GM18520 (cell line): ENCODE data around the gene VPS37C.
"Not testable (repeated sequence)": the region's sequence is repeated elsewhere in the genome, so short reads cannot be mapped to it uniquely, and the experiment has no call there.

Experiments used
- ATAC-seq: cut with Tn5 transposase; IDR thresholded peaks from one replicate; pipeline ENCODE4 v1.9.1; 2021; ENCODE audit not compliant: unreplicated experiment

Gene VPS37C

DNA sequence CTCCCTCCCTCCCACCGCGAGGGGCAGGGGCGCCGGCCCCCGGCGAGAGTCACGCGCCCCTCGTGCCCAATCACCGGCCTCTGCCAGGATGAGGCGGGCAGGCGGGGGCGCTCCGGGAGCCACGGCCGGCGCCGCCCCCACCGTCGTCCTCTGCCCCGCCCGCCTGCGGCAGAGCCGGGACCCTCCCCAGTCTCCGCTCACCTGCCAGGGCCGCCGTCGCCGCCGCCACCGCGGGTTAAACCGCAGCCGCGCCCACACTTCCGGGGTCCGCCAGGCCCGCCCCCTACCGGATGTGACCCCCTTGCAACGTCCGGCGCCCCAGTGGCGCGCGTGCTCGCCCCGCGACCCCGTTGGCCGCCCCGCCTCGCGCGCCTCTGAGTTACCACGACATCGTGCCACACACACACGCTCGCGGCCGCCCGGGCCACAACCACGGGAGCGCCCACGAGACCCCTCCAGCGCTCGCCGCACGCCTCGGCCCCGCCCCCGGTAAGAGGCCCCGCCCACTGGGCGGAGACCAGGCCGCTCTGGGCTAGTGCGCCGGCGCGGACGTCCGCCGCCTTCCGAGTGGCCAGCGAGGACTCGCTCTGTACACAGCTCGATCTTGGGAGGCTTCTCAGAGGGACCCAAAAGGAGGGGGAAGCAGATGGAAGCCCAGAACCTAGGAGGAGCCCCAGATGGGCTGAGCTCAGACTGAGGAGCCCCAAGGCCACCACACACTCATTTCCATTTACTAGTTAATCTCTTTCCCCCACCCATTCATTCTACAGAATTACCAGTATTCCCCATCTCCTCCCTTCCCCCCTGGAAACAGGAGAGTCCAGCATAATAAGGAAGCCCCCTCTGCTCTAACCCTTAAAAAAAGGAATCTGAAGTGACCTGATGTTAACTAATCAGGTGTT, at the start of gene VPS37C:
TSS of gene VPS37C (minus strand) at position 237 of the 902 bp plus-strand sequence. CDS start 22,597 bp downstream, outside the sequence.
- ATAC-seq = peak; percentile 56

DNA sequence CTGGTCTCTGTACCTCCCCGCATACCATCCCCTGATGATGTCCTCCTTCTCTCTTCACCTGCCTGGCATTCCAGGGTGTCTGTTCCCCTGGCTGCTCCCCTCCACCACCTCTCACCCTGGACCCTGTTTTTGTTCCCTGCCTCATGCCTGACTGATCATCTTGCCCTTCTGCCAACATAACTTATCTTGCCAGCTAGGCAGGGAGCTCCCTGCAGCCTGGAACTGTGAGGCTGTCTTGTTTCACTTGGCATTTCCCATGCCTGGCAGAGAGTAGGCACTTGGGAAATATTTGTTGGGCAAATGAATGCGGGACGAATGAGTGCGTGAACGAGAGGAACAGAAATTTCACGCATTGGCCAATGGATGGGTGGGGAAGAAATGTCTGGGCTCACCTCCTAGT, 49.4 kb upstream of the VPS37C start:
- not testable (repeated sequence) for ATAC-seq

DNA sequence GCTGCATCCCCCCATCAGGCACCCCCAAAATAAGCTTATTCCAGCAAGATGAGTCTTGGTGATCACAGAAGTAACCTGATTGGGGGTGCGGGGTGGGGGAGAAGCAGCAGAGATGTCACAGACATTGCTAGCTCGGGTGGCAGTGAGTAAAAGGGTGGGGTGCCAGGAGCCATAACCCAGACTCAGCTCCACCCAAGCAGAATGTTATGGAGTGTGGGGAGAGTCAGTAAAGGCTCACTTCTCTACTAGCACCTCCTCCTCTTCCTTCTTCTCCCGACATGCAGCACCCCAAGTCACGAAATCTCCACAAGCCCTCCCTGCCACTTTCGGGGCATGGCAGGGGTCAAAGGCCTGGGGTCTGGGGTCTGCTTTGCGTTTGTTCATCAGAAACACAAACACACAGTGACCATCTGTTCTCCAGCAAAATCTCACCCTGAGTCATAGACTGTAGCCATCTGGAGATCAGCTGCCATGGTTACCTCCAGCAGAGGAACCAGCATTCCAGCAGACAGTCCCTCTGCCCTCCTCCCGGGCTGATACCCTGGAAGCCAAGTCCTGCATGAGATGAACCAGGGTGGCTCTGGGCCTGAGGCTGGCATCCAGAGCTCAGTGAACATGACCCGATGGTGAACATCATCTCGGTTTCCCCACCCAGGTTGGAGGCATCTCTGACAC, 46.5 kb upstream of the VPS37C start:
- ATAC-seq = not testable (repeated sequence)

DNA sequence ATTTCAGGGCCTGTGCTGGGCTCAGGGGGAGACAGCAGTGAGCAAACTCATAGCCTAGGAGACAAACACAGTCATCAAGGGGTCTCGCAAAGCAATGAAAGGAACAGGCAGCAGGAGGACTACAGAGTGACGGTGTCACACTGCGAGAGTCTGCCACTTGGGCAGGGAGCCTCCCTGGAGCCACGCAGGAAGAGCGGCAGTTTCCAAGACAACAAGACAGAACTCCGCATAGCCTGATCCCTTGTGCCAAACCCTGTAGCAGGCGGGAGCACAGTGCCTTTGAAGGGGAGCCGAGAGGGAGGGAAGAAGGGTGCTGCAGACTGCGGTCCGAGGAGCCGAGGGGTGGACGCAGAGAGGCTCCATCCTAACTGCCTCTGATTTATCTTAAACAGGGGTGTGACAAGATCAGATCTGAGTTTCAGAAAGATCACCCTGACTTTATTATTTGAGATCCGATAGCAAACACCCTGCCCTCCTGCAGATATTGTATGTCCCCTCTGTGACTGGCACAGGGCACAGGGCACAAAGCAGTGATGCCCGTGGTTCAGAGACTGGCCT, 43.4 kb upstream of the VPS37C start:
- not testable (repeated sequence) for ATAC-seq

DNA sequence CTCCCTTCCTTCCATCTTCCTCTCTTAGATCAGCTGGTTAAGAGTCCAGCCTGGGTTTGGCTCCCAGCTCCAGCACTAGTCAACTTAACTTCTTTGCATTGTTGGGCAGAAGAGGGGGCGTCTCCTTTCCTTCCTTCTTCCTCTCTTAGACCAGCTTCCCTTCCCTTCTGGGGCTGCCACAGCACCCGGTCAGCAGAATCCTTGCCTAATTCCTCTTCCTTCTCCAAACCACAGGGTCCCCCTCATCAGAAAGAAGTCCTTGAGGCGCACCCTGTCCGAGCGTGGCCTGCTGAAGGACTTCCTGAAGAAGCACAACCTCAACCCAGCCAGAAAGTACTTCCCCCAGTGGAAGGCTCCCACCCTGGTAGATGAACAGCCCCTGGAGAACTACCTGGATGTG, 42.6 kb upstream of the VPS37C start:
- not testable (repeated sequence) for ATAC-seq

DNA sequence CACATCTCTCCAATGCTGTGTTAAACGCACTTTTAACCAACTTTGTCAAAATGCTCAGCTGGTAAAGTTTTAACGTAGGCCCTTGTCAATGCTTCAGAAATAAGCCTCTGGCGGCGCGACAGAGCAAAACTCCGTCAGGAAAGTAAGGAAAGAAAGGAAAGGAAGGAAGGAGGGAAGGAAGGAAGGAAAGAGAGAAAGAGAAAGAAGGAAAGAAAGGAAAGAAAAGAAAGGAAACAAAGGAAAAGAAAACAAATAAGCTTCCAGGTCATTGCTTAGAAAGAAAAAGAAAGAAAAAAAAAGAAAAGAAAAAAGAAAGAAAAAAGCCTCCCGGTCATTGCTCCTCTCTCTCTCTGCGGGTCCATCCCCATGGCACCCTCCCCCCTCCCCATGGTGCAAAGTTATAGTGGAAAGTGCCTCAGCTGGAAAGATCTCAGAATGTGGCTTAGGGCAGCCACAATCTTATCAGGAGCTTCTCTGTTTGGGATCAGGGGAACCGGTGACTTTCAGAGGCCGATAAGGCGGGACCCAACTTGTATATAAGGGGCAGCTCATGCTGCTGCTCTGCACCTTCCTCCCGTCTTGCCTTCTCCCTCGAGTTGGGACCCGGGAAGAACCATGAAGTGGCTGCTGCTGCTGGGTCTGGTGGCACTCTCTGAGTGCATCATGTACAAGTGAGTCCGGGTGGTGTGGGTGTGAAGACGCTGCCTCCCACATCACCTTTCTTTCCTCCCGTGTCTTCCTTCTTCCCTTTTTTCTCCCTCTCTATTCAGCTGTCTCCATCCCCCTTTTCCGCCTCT, 41.9 kb upstream of the VPS37C start, which contains the start of gene PGA3:
TSS of gene PGA3 (plus strand) at position 566 of the 797 bp plus-strand sequence. CDS start at position 616, 50 bp downstream.
- ATAC-seq = not testable (repeated sequence)

DNA sequence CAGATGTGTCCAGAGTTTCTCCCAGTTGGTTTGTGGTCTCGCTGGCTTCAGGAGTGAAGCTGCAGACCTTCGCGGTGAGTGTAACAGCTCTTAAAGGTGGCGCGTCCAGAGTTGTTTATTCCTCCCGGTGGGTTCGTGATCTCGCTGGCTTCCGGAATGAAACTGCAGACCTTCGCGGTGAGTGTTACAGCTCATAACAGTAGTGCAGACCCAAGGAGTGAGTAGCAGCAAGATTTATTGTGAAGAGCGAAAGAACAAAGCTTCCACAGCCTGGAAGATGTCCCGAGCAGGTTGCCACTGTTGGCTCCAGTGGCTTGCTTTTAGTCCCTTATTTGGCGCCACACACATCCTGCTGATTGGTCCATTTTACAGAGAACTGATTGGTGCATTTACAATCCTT, 40.2 kb upstream of the VPS37C start:
- no peak for ATAC-seq

DNA sequence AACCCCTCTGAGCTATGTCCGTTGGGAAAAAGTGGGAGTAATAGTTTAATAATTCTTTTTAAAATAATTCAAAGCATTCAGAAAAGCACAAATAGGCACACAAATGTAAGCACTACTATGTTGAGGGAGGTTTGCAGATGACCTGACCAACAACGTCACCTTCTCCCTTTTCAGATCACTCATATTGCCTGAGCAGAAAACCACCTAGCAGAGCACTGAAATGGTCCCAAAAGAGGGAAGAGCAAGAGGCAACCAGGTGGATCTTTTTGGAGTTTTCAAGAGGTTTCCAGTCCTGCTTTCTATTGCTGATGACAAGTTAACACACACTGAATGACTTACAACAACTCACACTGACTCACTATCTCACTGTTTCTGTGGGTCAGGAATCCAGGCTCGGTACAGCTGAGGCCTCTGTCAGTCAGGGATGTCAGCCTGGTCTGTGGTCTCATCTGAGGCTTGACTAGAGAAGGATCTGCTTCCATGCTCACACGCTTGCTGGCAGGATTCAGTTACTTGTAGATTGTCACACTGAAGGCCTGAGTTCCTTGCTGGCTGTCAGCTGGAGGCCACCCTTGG, 37.8 kb upstream of the VPS37C start:
- ATAC-seq = no peak

DNA sequence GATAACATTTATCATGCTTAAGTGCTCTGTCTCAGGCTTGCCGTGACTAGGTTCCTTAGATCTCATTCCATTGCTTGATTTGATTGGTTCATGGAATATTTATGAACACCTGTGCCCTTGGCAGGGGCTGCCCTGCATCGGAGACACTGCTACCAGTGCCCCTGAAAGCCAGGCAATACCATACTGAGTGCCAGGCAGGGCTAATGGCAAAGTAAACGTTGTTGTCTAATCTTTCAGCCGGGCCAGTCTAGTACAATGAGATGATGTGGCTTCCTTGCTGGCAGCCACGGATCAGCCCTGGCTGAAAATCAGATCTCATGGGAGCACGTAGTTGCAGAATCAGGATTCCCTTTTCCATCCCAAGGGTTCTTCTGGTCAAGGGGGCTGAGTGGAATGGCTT, 37.1 kb upstream of the VPS37C start:
- ATAC-seq = no peak

DNA sequence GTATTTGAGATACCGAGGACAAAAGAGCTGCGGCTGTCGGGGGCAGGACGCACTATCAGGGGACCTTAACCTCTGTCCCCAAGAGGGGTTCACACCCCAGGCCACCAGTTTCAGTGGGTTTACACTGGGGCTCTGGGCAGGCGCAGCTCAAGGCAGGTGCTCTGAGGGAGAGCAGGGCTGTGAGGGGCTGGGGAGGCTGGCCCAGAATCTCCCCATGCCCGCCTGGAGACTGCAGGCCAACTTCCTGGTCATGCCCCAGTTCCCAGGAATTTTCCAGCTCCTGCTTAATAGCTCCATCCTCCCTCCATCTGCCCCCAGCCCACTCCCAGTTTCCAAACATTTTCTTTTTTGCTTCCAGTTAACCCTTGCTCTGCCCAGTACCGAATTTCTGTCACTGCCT, 34.5 kb upstream of the VPS37C start:
- ATAC-seq = no peak

DNA sequence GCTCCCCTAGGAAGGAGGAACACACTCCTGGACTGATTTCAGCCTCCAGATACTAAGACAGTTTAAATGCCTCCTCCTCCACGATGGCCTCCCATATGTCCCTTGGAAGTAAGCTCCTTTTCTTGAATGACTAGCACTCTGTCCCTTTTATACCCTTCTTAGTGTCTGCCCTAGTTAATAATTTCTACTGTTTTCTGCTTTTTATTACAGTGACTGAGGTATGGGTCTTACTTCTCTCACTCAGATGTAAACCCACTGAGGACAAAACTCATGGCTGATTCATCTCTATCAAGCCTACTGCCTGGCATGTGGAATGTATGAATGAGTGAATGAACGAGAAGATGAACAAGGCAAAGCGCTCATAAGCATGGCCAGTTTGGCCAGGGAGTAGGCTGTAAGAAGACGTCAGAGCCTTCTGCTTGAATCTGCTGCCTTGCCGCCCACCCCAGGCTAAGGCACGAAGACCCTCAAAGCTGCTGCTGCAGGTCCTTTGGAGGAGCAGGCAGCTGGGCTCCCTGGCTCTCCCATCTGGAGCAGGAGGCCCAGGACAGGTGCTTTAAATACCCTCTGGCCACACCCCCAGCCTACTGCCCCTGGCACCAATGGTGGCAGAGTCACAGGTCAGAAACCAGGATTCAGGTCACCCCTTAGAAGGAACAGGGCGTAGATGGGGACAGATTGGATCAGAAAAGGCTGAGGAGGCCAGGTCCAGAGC, 33.9 kb upstream of the VPS37C start:
- no peak for ATAC-seq

DNA sequence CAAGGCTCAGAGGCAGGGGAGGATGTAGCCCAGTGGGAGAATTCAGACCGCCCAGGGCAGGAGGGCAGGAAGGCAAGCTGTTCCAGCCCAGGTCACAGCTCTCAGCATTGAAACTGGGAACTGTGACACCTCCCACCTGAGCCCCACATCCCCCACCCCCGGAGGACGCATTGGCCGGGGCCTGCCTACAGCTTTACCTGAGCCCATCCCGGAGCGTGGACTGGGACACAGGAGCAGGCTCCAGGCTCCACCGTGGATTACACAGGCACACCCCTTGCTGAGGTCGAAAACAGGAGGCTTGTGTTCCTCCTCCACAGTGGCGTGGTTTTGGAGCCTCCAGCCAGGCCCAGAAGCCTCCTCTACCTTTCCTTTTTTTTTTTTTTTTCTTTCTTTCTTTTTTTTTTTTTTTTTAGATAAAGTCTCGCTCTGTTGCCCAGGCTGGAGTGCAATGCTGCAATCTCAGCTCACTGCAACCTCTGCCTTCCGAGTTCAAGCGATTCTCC, 33.0 kb upstream of the VPS37C start:
- no peak for ATAC-seq

DNA sequence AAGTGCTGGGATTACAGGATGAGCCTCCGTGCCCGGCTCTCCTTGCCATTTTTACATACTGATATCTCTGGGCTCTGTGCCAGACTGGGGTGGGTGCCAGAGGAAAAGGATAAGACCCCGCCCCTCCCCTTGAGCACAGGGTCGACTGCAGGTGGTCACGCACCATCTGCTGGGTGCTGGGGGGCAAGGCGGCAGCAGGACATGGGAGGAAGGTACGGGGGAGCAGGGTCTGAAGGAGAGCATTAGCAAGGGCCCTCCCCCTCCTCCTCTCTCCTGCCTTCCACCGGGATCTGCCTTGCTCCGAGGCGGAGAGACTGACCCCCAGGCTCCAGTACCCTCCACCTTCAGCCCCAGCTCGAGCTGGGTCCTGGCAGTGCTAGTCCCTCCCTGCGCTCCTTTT, 32.4 kb upstream of the VPS37C start:
- ATAC-seq = no peak

DNA sequence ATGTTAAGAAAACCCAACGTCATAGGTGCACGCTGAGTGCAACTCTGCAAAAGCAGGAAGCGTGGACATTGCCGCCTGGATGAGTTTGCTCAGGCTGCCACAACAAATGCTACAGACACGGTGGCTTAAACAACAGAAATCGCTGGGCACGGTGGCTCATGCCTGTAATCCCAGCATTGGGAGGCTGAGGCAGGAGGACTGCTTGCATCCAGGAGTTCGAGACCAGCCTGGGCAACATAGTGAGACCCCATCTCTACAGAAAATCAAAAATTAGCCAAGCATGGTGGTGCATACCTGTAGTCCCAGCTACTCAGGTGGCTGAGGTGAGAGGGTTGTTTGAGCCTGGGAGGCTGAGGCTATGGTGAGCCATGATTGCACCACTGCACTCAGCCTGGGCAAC, 28.7 kb upstream of the VPS37C start:
- no peak for ATAC-seq

DNA sequence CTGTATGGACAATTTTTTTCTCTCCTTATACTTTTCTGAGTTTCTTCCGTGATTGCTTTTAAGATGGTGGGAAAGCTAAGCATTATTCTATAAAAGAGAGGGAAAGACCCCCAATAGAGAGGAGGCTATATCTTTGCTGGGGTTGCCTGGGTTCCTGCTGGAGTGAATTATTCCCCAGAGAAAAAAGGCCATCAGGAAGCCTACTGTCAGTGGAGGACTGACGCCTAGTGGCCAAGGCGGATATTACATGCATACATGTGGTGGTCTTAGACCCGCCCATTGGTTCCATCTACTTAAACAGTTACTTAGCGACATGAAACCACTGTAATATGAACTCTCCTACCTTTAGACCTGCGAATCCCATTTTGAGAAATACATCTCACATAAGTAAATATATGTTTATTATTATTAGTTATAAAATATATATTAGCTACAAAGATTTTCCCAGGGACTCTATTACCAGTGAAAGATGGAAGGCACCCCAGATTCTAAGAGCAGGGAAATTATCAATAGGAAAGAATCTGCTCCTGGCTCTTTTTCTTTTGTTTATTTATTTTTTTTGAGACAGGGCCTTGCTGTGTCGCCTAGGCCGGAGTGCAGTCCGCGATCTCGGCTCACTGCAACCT, 26.4 kb upstream of the VPS37C start:
- ATAC-seq = no peak

DNA sequence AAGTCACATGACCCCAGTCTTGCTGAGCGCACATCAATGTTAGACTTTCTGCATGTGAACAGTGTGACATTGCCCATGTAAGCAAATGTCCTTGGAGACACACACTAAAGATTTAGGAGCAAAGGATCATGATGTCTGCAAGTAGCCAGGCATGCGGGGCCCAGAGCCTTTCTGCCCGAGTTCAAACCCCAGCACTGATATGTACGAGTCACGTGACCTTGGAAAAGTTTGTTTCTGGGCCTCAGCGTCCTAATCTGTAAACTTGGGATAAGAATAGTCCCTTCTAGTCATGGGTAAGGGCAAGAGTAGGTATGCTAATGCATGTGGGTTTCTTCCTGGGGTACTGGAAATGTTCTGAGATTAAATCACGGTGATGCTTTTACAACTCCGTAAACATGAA, 25.3 kb upstream of the VPS37C start:
- ATAC-seq = no peak

DNA sequence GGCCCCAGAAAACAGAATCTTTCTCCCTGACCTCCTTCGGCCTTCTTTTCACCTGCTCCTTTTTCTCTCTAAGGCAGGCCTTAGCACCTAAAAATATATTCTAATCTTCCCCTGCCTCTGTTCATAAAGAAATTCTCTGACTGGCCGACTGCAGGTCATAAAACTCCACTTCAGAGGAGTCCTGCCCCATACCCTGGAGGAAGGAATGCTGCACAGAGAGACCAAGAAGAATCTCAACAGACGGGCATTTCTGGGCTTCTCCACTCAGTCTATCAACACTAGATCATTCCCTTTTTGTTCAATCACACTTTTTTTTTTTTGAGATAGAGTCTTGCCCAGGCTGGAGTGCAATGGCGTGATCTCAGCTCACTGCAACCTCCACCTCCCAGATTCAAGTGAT, 22.4 kb upstream of the VPS37C start:
- ATAC-seq = no peak

DNA sequence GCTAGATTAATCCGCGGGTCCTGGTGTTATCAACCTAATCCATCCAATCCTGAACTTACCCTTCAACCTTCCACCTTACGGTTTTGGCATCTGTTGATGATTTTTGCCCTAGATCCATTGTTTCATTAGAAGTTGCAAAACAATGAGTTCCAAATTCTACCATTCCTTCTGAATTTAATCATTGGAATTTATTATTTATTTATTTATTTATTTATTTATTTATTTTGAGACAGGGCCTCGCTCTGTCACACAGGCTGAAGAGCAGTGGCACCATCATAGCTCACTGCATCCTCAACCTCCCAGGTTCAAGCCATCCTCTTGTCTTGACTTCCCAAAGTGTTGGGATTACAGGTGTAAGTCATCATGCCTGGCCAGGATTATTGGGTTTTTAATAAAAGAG, 20.3 kb upstream of the VPS37C start:
- no peak for ATAC-seq

DNA sequence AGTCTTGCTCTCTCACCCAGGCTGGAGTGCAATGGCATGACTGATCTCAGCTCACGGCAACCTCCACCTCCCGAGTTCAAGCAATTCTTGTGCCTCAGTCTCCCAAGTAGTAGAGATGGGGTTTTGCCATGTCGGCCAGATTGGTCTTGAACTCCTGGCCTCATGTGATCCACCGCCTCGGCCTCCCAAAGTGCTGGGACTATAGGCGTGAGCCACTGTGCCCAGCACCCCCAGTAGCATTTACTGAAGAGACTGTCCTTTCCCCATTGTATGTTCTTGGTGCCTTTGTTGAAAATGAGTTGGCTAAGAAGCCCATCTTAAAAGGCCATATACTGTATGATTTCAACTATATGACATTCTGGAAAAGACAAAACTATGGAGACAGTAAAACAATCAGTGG, 19.0 kb upstream of the VPS37C start:
- ATAC-seq = not testable (repeated sequence)
